Common myeloid progenitor, CD34-positive (primary cell): ENCODE results near the gene HCRTR1.

Experiments
- CTCF ChIA-PET: fragments of 350-600 bp; sonication (Branson Sonifier 250); formaldehyde crosslinking; loops from one replicate; lab custom pipeline; 2021; ENCODE audit warnings: antibody characterized with exemption; lab: Charles Lee
- POLR2A ChIA-PET: fragments of 350-600 bp; sonication (Branson Sonifier 250); formaldehyde crosslinking; loops from one replicate; lab custom pipeline; 2021; ENCODE audit warnings: antibody characterized with exemption; lab: Charles Lee
- DNase-seq, 3 donors: peaks; one replicate each; pipeline versions ENCODE4 v3.0.0 to v3.0.0-alpha.2; 2013
- H3K27ac ChIP-seq, 2 experiments: 1 replicate in 1 of 2; 2 replicates in 1 of 2; pipeline ENCODE4 v1.7.0; 2013; ENCODE audit warnings: inconsistent platforms in 2 of 2, low read length in 2 of 2, mild to moderate bottlenecking in 2 of 2, low read depth in 1 of 2, moderate library complexity in 1 of 2; ENCODE audit not compliant: severe bottlenecking in 2 of 2, insufficient read depth in 1 of 2, poor library complexity in 1 of 2
- H3K27me3 ChIP-seq, 5 experiments: replicated peaks in 2 of 5; 1 replicate in 3 of 5; 2 replicates in 2 of 5; pipeline versions ENCODE4 v1.6.1 to v1.7.0; 2013; ENCODE audit warnings: low read length in 4 of 5, mild to moderate bottlenecking in 2 of 5, moderate library complexity in 2 of 5, inconsistent platforms in 1 of 5; ENCODE audit not compliant: insufficient read depth in 5 of 5, control insufficient read depth in 4 of 5
- H3K36me3 ChIP-seq, 4 experiments: 1 replicate in 2 of 4; 2 replicates in 2 of 4; pipeline versions ENCODE4 v1.6.1 to v1.7.0; 2013; ENCODE audit warnings: low read length in 3 of 4, control low read depth in 1 of 4, mild to moderate bottlenecking in 1 of 4; ENCODE audit not compliant: control insufficient read depth in 4 of 4, insufficient read depth in 4 of 4
- H3K4me1 ChIP-seq, 4 experiments: 1 replicate in 3 of 4; 2 replicates in 1 of 4; pipeline versions ENCODE4 v1.6.1 to v1.7.1; 2013; ENCODE audit warnings: low read length in 3 of 4, mild to moderate bottlenecking in 3 of 4, control low read depth in 1 of 4, inconsistent platforms in 1 of 4, moderate library complexity in 1 of 4; ENCODE audit not compliant: control insufficient read depth in 4 of 4, insufficient read depth in 4 of 4; ENCODE audit errors: control extremely low read depth in 1 of 4
- H3K4me3 ChIP-seq, 7 experiments: 1 replicate in 4 of 7; 2 replicates in 3 of 7; pipeline versions ENCODE4 v1.5.1 to v1.7.0; 2013; ENCODE audit warnings: mild to moderate bottlenecking in 7 of 7, low read length in 6 of 7, moderate library complexity in 6 of 7, inconsistent platforms in 2 of 7, low read depth in 2 of 7, control low read depth in 1 of 7; ENCODE audit not compliant: insufficient read depth in 4 of 7, control insufficient read depth in 1 of 7; ENCODE audit errors: extremely low read depth in 1 of 7
- H3K9me3 ChIP-seq, 5 experiments: 1 replicate in 4 of 5; 2 replicates in 1 of 5; pipeline versions ENCODE4 v1.6.1 to v1.7.1; 2013; ENCODE audit warnings: low read length in 4 of 5, mild to moderate bottlenecking in 2 of 5, inconsistent platforms in 1 of 5, low read depth in 1 of 5, moderate library complexity in 1 of 5; ENCODE audit not compliant: control insufficient read depth in 4 of 5, insufficient read depth in 2 of 5; ENCODE audit errors: control extremely low read depth in 1 of 5
- WGBS: methylation state at CpG from one replicate; pipeline ENCODE4 v1.1.5; 2013; ENCODE audit not compliant: insufficient coverage; 5-methylcytosine and 5-hydroxymethylcytosine counted together

HCRTR1 gene

GRCh38 chr1:31657020-31657804 lies 39.7 kb downstream of the HCRTR1 start:
- ChIA-PET CTCF (interaction anchor here (0.8 to 2.1 kb wide), 6 partner anchors 11 to 132 kb away, joined by 3 to 7 read pairs (median 3); no protein-coding TSS in a partner anchor), POLR2A (no interaction called here)
- Histone ChIP-seq H3K27me3 (no peaks in the 10 kb centered on the region), H3K36me3 (no peaks in the 10 kb centered on the region), H3K4me3 (no peak overlapping the region), H3K4me1 (peaks cover 0 to 5% (median 0%) of the 10 kb centered on the region in 4 experiments), H3K27ac (no peak overlapping the region), H3K9me3 (no peaks in the 10 kb centered on the region)
- WGBS: 97% methylated on average over 13 of the region's 14 CpGs
- no peak for DNase-seq

- no peaks in the 10 kb centered on the region for H3K9me3 ChIP-seq
- no peak overlapping the region for H3K4me3 ChIP-seq
- no peaks in the 10 kb centered on the region for H3K36me3 ChIP-seq
- H3K4me1 ChIP-seq: peaks cover 0 to 5% (median 0%) of the 10 kb centered on the region in 4 experiments
- H3K27ac ChIP-seq: no peak overlapping the region
- ChIA-PET POLR2A (no interaction called here), CTCF (interaction anchor here (0.8 to 1.6 kb wide), 3 partner anchors 15 to 102 kb away, joined by 3 read pairs; no protein-coding TSS in a partner anchor)
- WGBS: 83% methylated on average over 12 of the region's 12 CpGs
- H3K27me3 ChIP-seq: no peaks in the 10 kb centered on the region
- no peak for DNase-seq
Measured at GRCh38 chr1:31657972-31658510, 40.6 kb downstream of the HCRTR1 start.

- peaks cover 0 to 5% (median 0%) of the 10 kb centered on the region in 4 experiments for H3K4me1 ChIP-seq
- H3K27ac ChIP-seq: no peak overlapping the region
- H3K27me3 ChIP-seq: no peaks in the 10 kb centered on the region
- no peaks in the 10 kb centered on the region for H3K9me3 ChIP-seq
- ChIA-PET CTCF (interaction anchor here (0.6 to 1.6 kb wide), 5 partner anchors 12 to 102 kb away, joined by 3 read pairs; no protein-coding TSS in a partner anchor), POLR2A (interaction anchor here (1.0 kb wide), 1 partner anchor 14 kb away, joined by 3 read pairs; the partner anchor contains the start of gene PEF1)
- WGBS: 92% methylated on average over 2 of the region's 3 CpGs
- no peak for DNase-seq
- no peaks in the 10 kb centered on the region for H3K36me3 ChIP-seq
- H3K4me3 ChIP-seq: no peak overlapping the region
Measured at GRCh38 chr1:31658721-31659120, 41.2 kb downstream of the HCRTR1 start.

- H3K9me3 ChIP-seq: no peaks in the 10 kb centered on the region
- ChIA-PET POLR2A (no interaction called here), CTCF (interaction anchor here (0.7 to 1.1 kb wide), 2 partner anchors 11 to 307 kb away, joined by 3 to 4 read pairs; no protein-coding TSS in a partner anchor)
- no peaks in the 10 kb centered on the region for H3K27me3 ChIP-seq
- no peak overlapping the region for H3K4me3 ChIP-seq
- H3K27ac ChIP-seq: no peak overlapping the region
- 93% methylated on average over 3 of the region's 3 CpGs for WGBS
- DNase-seq: no peak
- H3K36me3 ChIP-seq: no peaks in the 10 kb centered on the region
- H3K4me1 ChIP-seq: peaks cover 0 to 5% (median 0%) of the 10 kb centered on the region in 4 experiments
Measured at GRCh38 chr1:31659889-31660288, 42.4 kb downstream of the HCRTR1 start.

GRCh38 chr1:31660871-31661455 lies 43.5 kb downstream of the HCRTR1 start:
- no peak overlapping the region for H3K27ac ChIP-seq
- no peaks in the 10 kb centered on the region for H3K9me3 ChIP-seq
- H3K4me1 ChIP-seq: peaks cover 0 to 5% (median 0%) of the 10 kb centered on the region in 4 experiments
- CTCF ChIA-PET: interaction anchor here (0.7 to 7.2 kb wide), 9 partner anchors 15 to 100 kb away, joined by 3 to 84 read pairs (median 3); no protein-coding TSS in a partner anchor
- POLR2A ChIA-PET: no interaction called here
- WGBS: 96% methylated on average over 4 of the region's 4 CpGs
- H3K36me3 ChIP-seq: no peaks in the 10 kb centered on the region
- H3K4me3 ChIP-seq: no peak overlapping the region
- H3K27me3 ChIP-seq: no peaks in the 10 kb centered on the region
- DNase-seq: no peak

- Histone ChIP-seq H3K27ac (no peak overlapping the region), H3K4me1 (peaks cover 0 to 5% (median 0%) of the 10 kb centered on the region in 4 experiments), H3K4me3 (no peak overlapping the region), H3K9me3 (no peaks in the 10 kb centered on the region), H3K36me3 (no peaks in the 10 kb centered on the region), H3K27me3 (no peaks in the 10 kb centered on the region)
- ChIA-PET POLR2A (interaction anchor here (0.6 kb wide), 1 partner anchor 404 kb away, joined by 4 read pairs; no protein-coding TSS in a partner anchor), CTCF (interaction anchor here (0.7 to 7.2 kb wide), 10 partner anchors 16 to 127 kb away, joined by 3 to 84 read pairs (median 4); no protein-coding TSS in a partner anchor)
- 95% methylated on average over 5 of the region's 6 CpGs for WGBS
- DNase-seq: no peak
Measured at GRCh38 chr1:31661856-31662255, 44.4 kb downstream of the HCRTR1 start.
